ELR (cell line): ENCODE measurements around the gene PIGK.

ENCODE experiments used
- DNase-seq: peaks from one replicate; pipeline ENCODE4 v3.0.0-alpha.2; 2015; ENCODE audit warnings: low read depth

The PIGK gene

DNA sequence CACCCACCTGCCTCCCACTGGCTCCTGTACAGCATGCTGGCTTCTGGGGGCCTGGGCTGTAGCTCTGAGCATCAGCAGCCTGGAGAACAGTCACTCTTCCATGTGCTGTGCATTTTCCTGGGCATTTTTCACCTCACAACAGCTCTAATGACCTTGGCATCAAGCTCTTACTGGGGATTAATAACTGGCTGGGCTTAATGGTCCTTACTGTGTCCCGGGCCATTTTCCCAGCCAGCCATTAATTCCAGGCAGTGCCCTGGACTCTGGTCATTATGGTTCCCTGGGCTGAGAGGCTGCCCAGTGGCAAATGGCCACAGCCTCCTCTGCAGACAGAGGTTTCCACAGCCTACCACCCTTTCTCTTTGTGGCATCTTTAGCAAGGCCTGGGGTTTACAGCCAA, 180.1 kb downstream of the PIGK start:
- no peak for DNase-seq
